C4-2B (cell line): ENCODE results near the gene GPR137.

Experiments used
- H3K27ac ChIP-seq: fragments of 450-650 bp; 2 replicates; pipeline ENCODE4 v1.5.1; 2017
- ZFX ChIP-seq: fragments of 450-650 bp; IDR thresholded peaks from 2 replicates; pipeline ENCODE4 v1.6.1; 2017
- TF ChIP-seq, protein P1 (sequence below): fragments of 450-650 bp; conservative IDR thresholded peaks from 2 replicates; pipeline ENCODE4 v1.5.1; 2017; ENCODE audit warnings: mild to moderate bottlenecking

GPR137 gene

DNA sequence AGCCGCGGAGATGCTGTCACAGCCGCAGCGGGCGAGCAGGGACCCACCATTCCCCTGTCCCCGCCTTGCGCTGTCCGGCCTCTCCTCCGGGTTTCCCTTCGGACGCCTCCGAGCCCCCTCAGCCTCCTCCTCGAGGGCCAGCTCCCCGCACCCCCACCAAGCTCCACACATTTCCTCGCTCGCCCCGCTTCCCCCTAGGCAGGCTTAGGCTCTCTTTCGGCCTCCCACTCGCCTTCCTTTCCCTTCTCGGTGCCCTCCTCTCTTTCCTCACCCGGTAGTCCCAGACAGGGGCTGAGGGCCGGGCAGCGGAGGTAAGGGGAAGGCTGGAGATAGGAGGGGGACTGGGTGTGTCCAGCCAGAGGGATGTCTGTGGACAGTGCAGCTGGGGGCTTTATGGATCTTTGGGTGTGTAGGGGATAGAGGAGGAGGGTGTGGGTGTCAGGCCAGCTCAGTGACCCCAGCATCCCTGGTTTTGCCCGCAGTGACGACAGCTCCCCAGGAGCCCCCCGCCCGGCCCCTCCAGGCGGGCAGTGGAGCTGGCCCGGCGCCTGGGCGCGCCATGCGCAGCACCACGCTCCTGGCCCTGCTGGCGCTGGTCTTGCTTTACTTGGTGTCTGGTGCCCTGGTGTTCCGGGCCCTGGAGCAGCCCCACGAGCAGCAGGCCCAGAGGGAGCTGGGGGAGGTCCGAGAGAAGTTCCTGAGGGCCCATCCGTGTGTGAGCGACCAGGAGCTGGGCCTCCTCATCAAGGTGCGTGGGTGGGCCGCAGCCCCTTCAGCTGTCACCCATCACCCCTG lies 7.0 kb downstream of the GPR137 start:
- H3K27ac ChIP-seq: no peak overlapping the region
- no peak for TF ChIP-seq ZFX
- TF ChIP-seq, protein P1, sequence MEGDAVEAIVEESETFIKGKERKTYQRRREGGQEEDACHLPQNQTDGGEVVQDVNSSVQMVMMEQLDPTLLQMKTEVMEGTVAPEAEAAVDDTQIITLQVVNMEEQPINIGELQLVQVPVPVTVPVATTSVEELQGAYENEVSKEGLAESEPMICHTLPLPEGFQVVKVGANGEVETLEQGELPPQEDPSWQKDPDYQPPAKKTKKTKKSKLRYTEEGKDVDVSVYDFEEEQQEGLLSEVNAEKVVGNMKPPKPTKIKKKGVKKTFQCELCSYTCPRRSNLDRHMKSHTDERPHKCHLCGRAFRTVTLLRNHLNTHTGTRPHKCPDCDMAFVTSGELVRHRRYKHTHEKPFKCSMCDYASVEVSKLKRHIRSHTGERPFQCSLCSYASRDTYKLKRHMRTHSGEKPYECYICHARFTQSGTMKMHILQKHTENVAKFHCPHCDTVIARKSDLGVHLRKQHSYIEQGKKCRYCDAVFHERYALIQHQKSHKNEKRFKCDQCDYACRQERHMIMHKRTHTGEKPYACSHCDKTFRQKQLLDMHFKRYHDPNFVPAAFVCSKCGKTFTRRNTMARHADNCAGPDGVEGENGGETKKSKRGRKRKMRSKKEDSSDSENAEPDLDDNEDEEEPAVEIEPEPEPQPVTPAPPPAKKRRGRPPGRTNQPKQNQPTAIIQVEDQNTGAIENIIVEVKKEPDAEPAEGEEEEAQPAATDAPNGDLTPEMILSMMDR: no peak

DNA sequence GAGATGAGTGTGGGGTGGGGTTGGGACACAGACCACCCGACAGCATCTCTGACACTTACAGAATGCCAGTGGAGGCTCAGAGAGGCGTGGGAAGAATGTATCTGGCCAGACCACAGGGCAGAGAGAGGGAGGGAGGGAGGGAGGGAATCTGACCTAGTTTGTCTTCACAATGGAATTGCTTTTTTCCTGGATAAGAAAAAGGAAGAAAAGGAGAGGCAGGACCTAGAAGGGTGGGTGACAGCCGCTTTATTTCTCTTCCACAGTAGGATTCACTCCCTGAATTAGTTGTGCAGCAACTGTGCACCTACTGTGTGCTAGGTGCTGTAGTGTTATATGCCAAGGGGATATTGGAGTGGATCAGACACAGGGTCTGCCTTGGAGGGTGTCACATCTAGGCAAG lies 9.1 kb downstream of the GPR137 start:
- TF ChIP-seq ZFX: no peak
- no peak overlapping the region for H3K27ac ChIP-seq

DNA sequence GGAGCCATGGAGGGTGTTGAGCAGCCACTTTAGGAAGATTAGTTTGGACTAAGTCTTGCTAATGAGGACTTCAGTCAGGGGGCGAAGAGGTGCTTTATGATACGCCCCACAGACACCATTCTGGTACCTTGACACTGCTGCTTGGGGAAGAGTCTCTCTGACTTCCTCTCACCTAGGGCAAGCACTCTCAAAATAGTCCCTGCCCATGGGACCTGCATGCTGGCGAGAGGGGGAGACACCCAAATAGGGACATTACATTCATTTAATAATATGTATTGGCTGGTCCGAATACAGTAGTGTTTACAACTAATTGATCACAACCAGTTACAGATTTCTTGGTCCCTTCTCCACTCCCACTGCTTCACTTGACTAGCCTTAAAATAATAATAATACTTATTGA lies 10.1 kb downstream of the GPR137 start:
- no peak for TF ChIP-seq ZFX
- TF ChIP-seq, protein P1: no peak
- no peak overlapping the region for H3K27ac ChIP-seq

DNA sequence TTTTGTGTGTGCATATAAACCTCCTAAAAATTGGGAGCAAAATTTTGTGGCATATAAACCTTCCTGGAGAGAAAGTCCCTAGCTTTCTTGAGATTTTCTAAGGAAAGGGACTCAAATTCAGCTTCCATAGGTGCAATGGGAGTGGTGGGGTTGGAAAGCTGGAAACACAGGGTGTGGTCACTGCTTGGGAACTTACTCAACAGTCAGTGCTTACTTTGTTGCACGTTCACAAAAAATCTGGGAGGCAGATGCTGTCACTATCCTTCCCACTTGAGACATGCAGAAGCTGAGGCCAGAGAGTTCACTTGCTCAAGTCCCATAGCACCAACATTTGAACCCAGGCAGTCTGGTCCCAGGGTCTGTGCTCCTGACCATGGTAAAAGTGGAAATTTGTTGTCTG lies 10.6 kb downstream of the GPR137 start:
- TF ChIP-seq ZFX: no peak
- TF ChIP-seq, protein P1: no peak
- no peak overlapping the region for H3K27ac ChIP-seq

DNA sequence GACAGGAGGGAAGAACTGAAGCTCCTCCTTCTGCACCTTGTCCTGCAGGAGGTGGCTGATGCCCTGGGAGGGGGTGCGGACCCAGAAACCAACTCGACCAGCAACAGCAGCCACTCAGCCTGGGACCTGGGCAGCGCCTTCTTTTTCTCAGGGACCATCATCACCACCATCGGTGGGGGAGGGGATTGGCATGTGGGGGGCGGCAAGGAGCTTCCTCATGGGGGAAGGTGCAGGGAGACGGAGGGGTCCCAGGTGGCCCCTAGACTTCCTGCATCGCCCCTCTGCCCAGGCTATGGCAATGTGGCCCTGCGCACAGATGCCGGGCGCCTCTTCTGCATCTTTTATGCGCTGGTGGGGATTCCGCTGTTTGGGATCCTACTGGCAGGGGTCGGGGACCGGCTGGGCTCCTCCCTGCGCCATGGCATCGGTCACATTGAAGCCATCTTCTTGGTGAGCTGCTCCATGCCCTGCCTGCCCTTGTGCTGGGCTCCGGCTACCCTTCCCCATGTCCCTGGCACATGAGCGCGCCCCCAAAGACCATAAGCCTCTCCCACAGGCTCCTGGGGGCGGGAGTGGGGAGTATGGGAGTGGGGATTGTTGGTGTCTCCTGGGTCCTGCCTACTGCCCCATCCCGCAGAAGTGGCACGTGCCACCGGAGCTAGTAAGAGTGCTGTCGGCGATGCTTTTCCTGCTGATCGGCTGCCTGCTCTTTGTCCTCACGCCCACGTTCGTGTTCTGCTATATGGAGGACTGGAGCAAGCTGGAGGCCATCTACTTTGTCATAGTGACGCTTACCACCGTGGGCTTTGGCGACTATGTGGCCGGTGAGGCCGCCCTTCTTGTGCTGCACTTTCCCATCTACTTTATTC lies 11.4 kb downstream of the GPR137 start:
- TF ChIP-seq, protein P1: no peak
- no peak for TF ChIP-seq ZFX
- H3K27ac ChIP-seq: no peak overlapping the region

DNA sequence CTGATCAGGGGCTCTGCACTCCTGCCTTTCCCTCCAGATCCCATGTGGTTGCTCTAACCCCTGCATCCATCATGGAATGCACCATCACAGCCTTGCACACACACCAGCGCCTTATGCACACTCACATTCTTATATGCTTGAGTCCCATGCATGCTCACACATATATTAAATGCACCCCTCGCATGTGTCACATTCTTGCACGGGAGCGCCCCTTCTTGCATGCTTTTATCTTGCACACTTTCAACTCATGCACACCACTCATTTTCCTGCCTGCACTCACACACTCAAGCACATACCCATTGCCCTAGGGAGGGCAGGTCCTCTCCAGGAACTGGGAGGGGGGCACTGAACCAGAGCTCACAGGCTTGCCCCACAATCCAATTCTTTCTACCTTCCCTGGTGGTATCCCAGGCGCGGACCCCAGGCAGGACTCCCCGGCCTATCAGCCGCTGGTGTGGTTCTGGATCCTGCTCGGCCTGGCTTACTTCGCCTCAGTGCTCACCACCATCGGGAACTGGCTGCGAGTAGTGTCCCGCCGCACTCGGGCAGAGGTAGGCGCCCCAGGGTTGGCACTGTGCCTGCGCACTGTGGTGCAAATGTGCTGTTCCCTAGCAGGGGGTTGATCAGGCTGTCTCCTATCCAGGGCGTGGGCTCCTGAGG lies 12.2 kb downstream of the GPR137 start:
- TF ChIP-seq ZFX: no peak
- TF ChIP-seq, protein P1: no peak
- no peak overlapping the region for H3K27ac ChIP-seq

DNA sequence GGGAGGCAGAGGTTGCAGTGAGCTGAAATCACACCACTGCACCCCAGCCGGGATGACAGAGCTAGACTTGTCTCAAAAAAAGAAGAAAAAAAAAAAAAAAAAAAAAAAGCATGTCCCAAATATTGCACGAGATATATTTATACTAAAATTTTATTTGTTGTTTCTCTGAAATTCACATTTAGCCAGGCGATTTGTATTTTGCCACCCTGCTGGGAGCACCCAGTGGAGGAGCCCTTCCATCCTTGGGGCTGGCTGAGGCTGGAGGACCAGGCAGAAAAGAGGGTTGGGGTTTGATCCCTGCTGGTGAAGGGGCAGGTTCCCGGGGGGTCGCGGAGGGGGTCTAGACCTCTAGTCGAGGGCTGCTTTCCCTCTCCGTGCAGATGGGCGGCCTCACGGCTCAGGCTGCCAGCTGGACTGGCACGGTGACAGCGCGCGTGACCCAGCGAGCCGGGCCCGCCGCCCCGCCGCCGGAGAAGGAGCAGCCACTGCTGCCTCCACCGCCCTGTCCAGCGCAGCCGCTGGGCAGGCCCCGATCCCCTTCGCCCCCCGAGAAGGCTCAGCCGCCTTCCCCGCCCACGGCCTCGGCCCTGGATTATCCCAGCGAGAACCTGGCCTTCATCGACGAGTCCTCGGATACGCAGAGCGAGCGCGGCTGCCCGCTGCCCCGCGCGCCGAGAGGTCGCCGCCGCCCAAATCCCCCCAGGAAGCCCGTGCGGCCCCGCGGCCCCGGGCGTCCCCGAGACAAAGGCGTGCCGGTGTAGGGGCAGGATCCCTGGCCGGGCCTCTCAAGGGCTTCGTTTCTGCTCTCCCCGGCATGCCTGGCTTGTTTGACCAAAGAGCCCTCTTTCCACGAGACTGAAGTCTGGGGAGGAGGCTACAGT lies 13.6 kb downstream of the GPR137 start:
- TF ChIP-seq, protein P1: no peak
- no peak for TF ChIP-seq ZFX
- H3K27ac ChIP-seq: no peak overlapping the region
